Sigmoid colon (tissue), 7 donors: ENCODE results near the gene RPS2. TPM values are rescaled to one million over a fixed set of nuclear protein-coding genes. Genes with fewer than 3 reads are reported as not detected.

ENCODE experiments used
- DNase-seq: peaks from one replicate; pipeline ENCODE4 v3.0.0-alpha.2; 2019
- H3K27ac ChIP-seq, 4 donors: fragments of 200-600 bp; sonication (generic); one replicate each; pipeline ENCODE4 v1.5.1; 2016 to 2019; ENCODE audit warnings: mild to moderate bottlenecking in 1 of 4
- H3K27me3 ChIP-seq, 3 donors: fragments of 200-600 bp; sonication (generic); one replicate each; pipeline ENCODE4 v1.5.1; 2019; ENCODE audit warnings: mild to moderate bottlenecking in 1 of 3
- H3K36me3 ChIP-seq, 4 donors: fragments of 200-600 bp; sonication (generic); one replicate each; pipeline ENCODE4 v1.5.1; 2016 to 2019
- H3K4me1 ChIP-seq, 4 donors: fragments of 200-600 bp; sonication (generic); one replicate each; pipeline ENCODE4 v1.5.1; 2017 to 2019
- H3K4me3 ChIP-seq, 4 donors: fragments of 200-600 bp; sonication (generic); one replicate each; pipeline ENCODE4 v1.5.1; 2017 to 2019; ENCODE audit warnings: mild to moderate bottlenecking in 2 of 4, moderate library complexity in 1 of 4
- H3K9me3 ChIP-seq, 4 donors: fragments of 200-600 bp in 3 of 4; sonication (generic) in 3 of 4; one replicate each; pipeline versions ENCODE4 v1.5.1 to v1.6.1; 2013 to 2019
- EP300 ChIP-seq, 4 donors: sonication (generic); formaldehyde crosslinking; IDR thresholded peaks; one replicate each; pipeline ENCODE4 v1.6.1; 2017; ENCODE audit warnings: antibody characterized with exemption in 4 of 4
- POLR2A ChIP-seq, 2 donors: fragments of 450-650 bp; IDR thresholded peaks; one replicate each; pipeline ENCODE4 v1.6.1; 2016; ENCODE audit warnings: antibody characterized with exemption in 2 of 2, mild to moderate bottlenecking in 2 of 2, moderate library complexity in 2 of 2
- POLR2AphosphoS5 ChIP-seq, 4 donors: sonication (generic); formaldehyde crosslinking; IDR thresholded peaks; one replicate each; pipeline ENCODE4 v1.6.1; 2017; ENCODE audit warnings: antibody characterized with exemption in 4 of 4
- WGBS, 2 donors: extraction: QIAGEN DNeasy Blood & Tissue Kit; methylation state at CpG; one replicate each; pipeline ENCODE4 v1.1.7; 2013; 5-methylcytosine and 5-hydroxymethylcytosine counted together
- intact Hi-C: fragments of 100-400 bp; cut with DNase I; formaldehyde crosslinking; loops from one replicate; pipeline ENCODE4 v1.15.1; 2023
- polyA plus RNA-seq, 3 donors: library from polyadenylated mRNA; stranded (reverse); fragments of 200-250 nt; gene quantifications; one replicate each; pipeline ENCODE4 v1.2.3, GENCODE V29; 2013
- total RNA-seq, 4 donors: library from RNA; depleted of rRNA; stranded (reverse); fragments of >200 nt; gene quantifications; one replicate each; pipeline ENCODE4 v1.1.0, GENCODE V29; 2016
- TF ChIP-seq, protein P1 (sequence below), 4 experiments: fragments of 450-650 bp in 3 of 4; fragments of 200-600 bp in 1 of 4; IDR thresholded peaks; one replicate each; pipeline ENCODE4 v1.5.1; 2016 to 2019; ENCODE audit warnings: antibody characterized with exemption in 4 of 4, mild to moderate bottlenecking in 3 of 4, moderate library complexity in 2 of 4
- donor health status: healthy with polysubstance abuse.
- donor health status: Bipolar disorder and iron deficiency.
- donor health status: healthy.

The RPS2 gene
- total and polyA plus RNA-seq, 7 donors: 1,478 to 3,277 (median 1,717) TPM

- Histone ChIP-seq H3K27ac (no peak overlapping the region), H3K27me3 (peaks cover 37 to 50% (median 49%) of the 10 kb centered on the region in 3 donors), H3K36me3 (peaks cover under 1 to 9% (median 5%) of the 10 kb centered on the region in 4 donors), H3K4me1 (peaks cover 0 to 30% (median 27%) of the 10 kb centered on the region in 4 donors), H3K4me3 (no peak overlapping the region), H3K9me3 (no peaks in the 10 kb centered on the region)
- WGBS, 2 donors: 6 to 10% methylated on average over 18 of the region's 18 CpGs
- no peak for DNase-seq
- intact Hi-C loops: no loop called here
- TF ChIP-seq EP300 (IDR thresholded peaks at IDR 0.05) (no peak), POLR2A (IDR thresholded peaks at IDR 0.05) (no peak), POLR2AphosphoS5 (IDR thresholded peaks at IDR 0.05) (no peak)
- TF ChIP-seq, protein P1, sequence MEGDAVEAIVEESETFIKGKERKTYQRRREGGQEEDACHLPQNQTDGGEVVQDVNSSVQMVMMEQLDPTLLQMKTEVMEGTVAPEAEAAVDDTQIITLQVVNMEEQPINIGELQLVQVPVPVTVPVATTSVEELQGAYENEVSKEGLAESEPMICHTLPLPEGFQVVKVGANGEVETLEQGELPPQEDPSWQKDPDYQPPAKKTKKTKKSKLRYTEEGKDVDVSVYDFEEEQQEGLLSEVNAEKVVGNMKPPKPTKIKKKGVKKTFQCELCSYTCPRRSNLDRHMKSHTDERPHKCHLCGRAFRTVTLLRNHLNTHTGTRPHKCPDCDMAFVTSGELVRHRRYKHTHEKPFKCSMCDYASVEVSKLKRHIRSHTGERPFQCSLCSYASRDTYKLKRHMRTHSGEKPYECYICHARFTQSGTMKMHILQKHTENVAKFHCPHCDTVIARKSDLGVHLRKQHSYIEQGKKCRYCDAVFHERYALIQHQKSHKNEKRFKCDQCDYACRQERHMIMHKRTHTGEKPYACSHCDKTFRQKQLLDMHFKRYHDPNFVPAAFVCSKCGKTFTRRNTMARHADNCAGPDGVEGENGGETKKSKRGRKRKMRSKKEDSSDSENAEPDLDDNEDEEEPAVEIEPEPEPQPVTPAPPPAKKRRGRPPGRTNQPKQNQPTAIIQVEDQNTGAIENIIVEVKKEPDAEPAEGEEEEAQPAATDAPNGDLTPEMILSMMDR (IDR thresholded peaks at IDR 0.05): no peak
These were observed 26.5 kb upstream of the RPS2 start for GRCh38 chr16:1991135-1991551.

DNA sequence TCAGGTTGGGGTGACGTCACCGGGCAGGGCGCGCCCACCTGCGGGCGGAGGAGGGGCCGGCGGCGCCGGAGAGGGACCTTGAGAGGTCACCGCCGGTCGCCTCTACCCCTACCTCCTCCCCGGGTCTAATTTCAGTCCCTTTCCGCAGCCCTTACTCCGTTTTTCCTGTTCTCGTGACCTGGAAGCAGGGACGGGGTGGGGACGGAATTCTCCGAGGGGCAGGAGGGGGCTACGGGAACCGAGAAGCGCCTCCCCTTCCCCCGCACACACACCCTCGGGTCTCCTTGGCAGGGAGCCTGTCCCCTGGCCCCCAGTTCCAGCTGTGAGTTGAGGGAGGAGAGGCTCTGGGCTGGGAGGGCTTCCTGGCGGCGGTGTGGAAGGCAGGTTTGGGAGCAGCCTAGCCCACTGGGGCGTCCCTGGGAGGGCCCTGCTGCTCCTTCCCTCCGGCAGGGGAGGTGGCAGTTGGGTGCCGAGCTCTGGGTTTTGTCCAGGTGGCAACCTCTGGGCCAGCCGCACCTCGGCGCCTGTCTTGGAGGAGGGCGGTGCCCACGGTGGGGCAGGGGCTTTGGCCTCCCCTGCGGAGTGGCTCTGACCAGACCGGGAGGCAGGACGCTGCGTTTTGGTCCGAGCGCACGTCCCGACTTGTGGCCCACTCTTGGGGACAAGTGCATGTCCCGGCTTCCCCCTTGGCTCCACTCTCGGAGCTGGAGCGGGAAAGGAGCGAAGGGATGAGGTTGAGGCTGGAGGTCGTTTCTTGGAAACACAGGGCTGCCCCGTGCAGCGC is 25.9 kb upstream of the RPS2 start:
- intact Hi-C loops: no loop called here
- H3K27me3 ChIP-seq: peaks cover 37 to 50% (median 49%) of the 10 kb centered on the region in 3 donors
- no peak overlapping the region for H3K27ac ChIP-seq
- no peaks in the 10 kb centered on the region for H3K9me3 ChIP-seq
- TF ChIP-seq POLR2A (IDR thresholded peaks at IDR 0.05) (peak in 1 of 2 donors; percentile 33), POLR2AphosphoS5 (IDR thresholded peaks at IDR 0.05) (no peak), EP300 (IDR thresholded peaks at IDR 0.05) (no peak)
- TF ChIP-seq, protein P1 (IDR thresholded peaks at IDR 0.05): no peak
- peaks cover 0 to 33% (median 28%) of the 10 kb centered on the region in 4 donors for H3K4me1 ChIP-seq
- H3K4me3 ChIP-seq: no peak overlapping the region
- DNase-seq: no peak
- WGBS, 2 donors: 2% methylated on average over 50 of the region's 50 CpGs
- H3K36me3 ChIP-seq: peaks cover 6 to 15% (median 10%) of the 10 kb centered on the region in 4 donors

DNA sequence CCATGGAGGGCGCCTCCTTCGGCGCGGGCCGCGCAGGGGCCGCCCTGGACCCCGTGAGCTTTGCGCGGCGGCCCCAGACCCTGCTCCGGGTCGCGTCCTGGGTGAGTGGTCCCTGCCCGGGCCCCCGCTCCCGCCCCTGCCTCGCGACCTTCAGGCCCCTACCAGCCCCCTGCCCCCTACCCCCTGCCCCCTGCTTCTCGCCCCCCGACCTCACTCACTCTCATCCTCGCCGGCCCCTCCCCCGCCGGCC is 25.4 kb upstream of the RPS2 start:
- intact Hi-C loops: no loop called here
- no peak overlapping the region for H3K27ac ChIP-seq
- WGBS, 2 donors: 2 to 3% methylated on average over 25 of the region's 25 CpGs
- no peak overlapping the region for H3K4me3 ChIP-seq
- DNase-seq: no peak
- peaks cover 6 to 17% (median 10%) of the 10 kb centered on the region in 4 donors for H3K36me3 ChIP-seq
- H3K27me3 ChIP-seq: peaks cover 37 to 50% (median 49%) of the 10 kb centered on the region in 3 donors
- H3K4me1 ChIP-seq: peaks cover 0 to 39% (median 33%) of the 10 kb centered on the region in 4 donors
- TF ChIP-seq EP300 (IDR thresholded peaks at IDR 0.05) (no peak), POLR2A (IDR thresholded peaks at IDR 0.05) (no peak), POLR2AphosphoS5 (IDR thresholded peaks at IDR 0.05) (no peak)
- H3K9me3 ChIP-seq: no peaks in the 10 kb centered on the region

GRCh38 chr16:1989209-1990100 is 24.8 kb upstream of the RPS2 start, which contains the start of gene SYNGR3:
SYNGR3 (plus strand) TSS chr16:1989970; CDS start chr16:1990103, 133 bp downstream.
- no peak for DNase-seq
- peaks cover 6 to 17% (median 10%) of the 10 kb centered on the region in 4 donors for H3K36me3 ChIP-seq
- 3 to 8% methylated on average over 67 of the region's 67 CpGs for WGBS, 2 donors
- TF ChIP-seq EP300 (IDR thresholded peaks at IDR 0.05) (no peak), POLR2A (IDR thresholded peaks at IDR 0.05) (no peak), POLR2AphosphoS5 (IDR thresholded peaks at IDR 0.05) (no peak)
- TF ChIP-seq, protein P1 (IDR thresholded peaks at IDR 0.05): no peak
- no peak within 1 kb of the TSS for H3K4me3 ChIP-seq
- H3K27ac ChIP-seq: no peak within 1 kb of the TSS
- peaks cover 0 to 44% (median 38%) of the 10 kb centered on the region in 4 donors for H3K4me1 ChIP-seq
- H3K27me3 ChIP-seq: peaks cover 37 to 50% (median 49%) of the 10 kb centered on the region in 3 donors
- intact Hi-C loops: no loop called here
- no peaks in the 10 kb centered on the region for H3K9me3 ChIP-seq

- no peak overlapping the region for H3K27ac ChIP-seq
- H3K27me3 ChIP-seq: peaks cover 34 to 49% (median 41%) of the 10 kb centered on the region in 3 donors
- peaks cover 6 to 17% (median 10%) of the 10 kb centered on the region in 4 donors for H3K36me3 ChIP-seq
- no peak overlapping the region for H3K4me3 ChIP-seq
- WGBS, 2 donors: 94% methylated on average over 10 of the region's 10 CpGs
- H3K4me1 ChIP-seq: peaks cover 0 to 54% (median 41%) of the 10 kb centered on the region in 4 donors
- intact Hi-C loops: no loop called here
- H3K9me3 ChIP-seq: no peaks in the 10 kb centered on the region
- no peak for TF ChIP-seq EP300 (IDR thresholded peaks at IDR 0.05)
- DNase-seq: no peak
These were observed 22.6 kb upstream of the RPS2 start for GRCh38 chr16:1987198-1987597.
